DND-41 (cell line): ENCODE data around the gene MEF2D.

ENCODE experiments used
- ATAC-seq: fragments of 200-7000 bp; cut with Tn5 transposase; 3 replicates; pipeline ENCODE4 v1.9.1; 2021; ENCODE audit warnings: low read depth; ENCODE audit not compliant: insufficient read depth
- DNase-seq: peaks from one replicate; pipeline ENCODE4 v3.0.0-alpha.2; 2020
- H2AFZ ChIP-seq: 2 replicates; pipeline ENCODE4 v1.6.0; 2012; ENCODE audit warnings: low read depth, low read length
- H3K27ac ChIP-seq: 2 replicates; pipeline ENCODE4 v1.5.1; 2012; ENCODE audit warnings: low read length, inconsistent platforms
- H3K27me3 ChIP-seq: fragments of 200-600 bp; sonication (generic); 2 replicates; pipeline ENCODE4 v1.6.0; 2012; ENCODE audit warnings: low read length, mild to moderate bottlenecking, inconsistent platforms; ENCODE audit not compliant: insufficient read depth, poor library complexity
- H3K36me3 ChIP-seq: 2 replicates; pipeline ENCODE4 v1.5.1; 2012; ENCODE audit warnings: low read length, inconsistent platforms; ENCODE audit not compliant: insufficient read depth
- H3K4me1 ChIP-seq: 2 replicates; pipeline ENCODE4 v1.5.1; 2012; ENCODE audit warnings: mild to moderate bottlenecking, low read length; ENCODE audit not compliant: insufficient read depth
- H3K4me2 ChIP-seq: 2 replicates; pipeline ENCODE4 v1.6.0; 2012; ENCODE audit warnings: mild to moderate bottlenecking, moderate library complexity, low read length, inconsistent platforms; ENCODE audit not compliant: insufficient read depth
- H3K4me3 ChIP-seq, 2 experiments: fragments of 200-600 bp in 1 of 2; shearing (Covaris generic) in 1 of 2; 2 replicates each; pipeline ENCODE4 v1.5.1; 2012 to 2016; ENCODE audit warnings: inconsistent platforms in 2 of 2, low read length in 2 of 2, mild to moderate bottlenecking in 2 of 2, low read depth in 1 of 2, moderate library complexity in 1 of 2
- H3K79me2 ChIP-seq: 2 replicates; pipeline ENCODE4 v1.6.0; 2012; ENCODE audit warnings: low read length, inconsistent platforms; ENCODE audit not compliant: insufficient read depth
- H3K9ac ChIP-seq: 2 replicates; pipeline ENCODE4 v1.6.0; 2012; ENCODE audit warnings: low read depth, mild to moderate bottlenecking, inconsistent platforms, low read length, moderate library complexity
- H3K9me3 ChIP-seq: 2 replicates; pipeline ENCODE4 v1.5.1; 2012; ENCODE audit warnings: low read length, moderate library complexity, mild to moderate bottlenecking, inconsistent platforms; ENCODE audit not compliant: insufficient read depth, severe bottlenecking
- H4K20me1 ChIP-seq: 2 replicates; pipeline ENCODE4 v1.6.0; 2012; ENCODE audit warnings: low read length; ENCODE audit not compliant: insufficient read depth
- EZH2 ChIP-seq: IDR thresholded peaks from 3 replicates; pipeline ENCODE4 v1.6.1; 2012; ENCODE audit warnings: borderline replicate concordance, low read depth, mild to moderate bottlenecking, moderate library complexity, low read length, inconsistent platforms; ENCODE audit not compliant: severe bottlenecking
- TF ChIP-seq, protein P1 (sequence below): IDR thresholded peaks from 2 replicates; pipeline ENCODE4 v1.5.1; 2012; ENCODE audit warnings: borderline replicate concordance, low read length, moderate library complexity, mild to moderate bottlenecking; ENCODE audit not compliant: poor library complexity, severe bottlenecking; ENCODE audit errors: extremely low read depth

Gene MEF2D

DNA sequence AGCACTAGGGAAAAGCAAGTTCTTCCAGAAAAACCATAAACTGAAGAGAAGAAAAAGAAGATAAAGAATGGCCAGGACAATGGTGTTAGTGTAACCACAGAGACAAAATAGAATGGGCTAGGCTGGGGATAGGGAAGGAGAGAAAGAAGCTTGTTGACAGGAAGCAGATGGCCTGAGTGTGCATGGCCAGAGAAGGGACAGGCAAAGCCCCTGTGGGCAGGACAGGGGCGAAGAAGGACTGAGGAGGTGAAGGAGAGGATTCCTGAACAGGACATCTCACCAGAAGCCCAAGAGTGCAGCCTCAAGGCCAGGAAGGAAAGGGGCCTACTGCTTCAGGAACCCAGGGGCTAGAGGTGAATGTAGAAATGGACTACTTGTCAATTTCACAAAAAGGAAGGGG is 42.5 kb upstream of the MEF2D start:
- no peak for ATAC-seq
- H3K9me3 ChIP-seq, result no peaks in the 10 kb centered on the region

DNA sequence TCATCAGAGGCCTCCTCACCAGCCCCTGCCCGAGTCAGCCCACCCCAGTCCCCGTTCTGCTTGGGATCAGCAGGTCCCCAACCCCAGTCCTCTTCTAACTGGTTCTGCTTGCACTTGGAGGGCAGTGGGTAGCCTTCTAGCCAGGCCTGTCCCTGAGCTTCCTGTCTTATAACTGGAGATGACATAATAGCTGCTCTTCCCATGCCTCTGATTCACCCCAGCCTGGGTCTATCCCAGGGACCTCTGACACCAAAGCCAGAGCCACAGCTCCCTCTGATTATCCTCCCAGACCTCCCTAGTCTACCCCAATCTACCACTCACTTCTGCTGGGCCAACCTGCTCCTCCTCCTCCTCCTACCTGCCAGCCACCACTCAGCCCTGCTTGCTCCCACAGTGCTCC is 40.4 kb upstream of the MEF2D start:
- H3K27ac ChIP-seq, result no peak overlapping the region
- H3K79me2 ChIP-seq, result no peaks in the 10 kb centered on the region
- H3K9ac ChIP-seq, result no peak overlapping the region
- H3K27me3 ChIP-seq, result no peaks in the 10 kb centered on the region
- no peaks in the 10 kb centered on the region for H3K9me3 ChIP-seq
- peaks cover 48% of the 10 kb centered on the region for H3K36me3 ChIP-seq
- no peaks in the 10 kb centered on the region for H3K4me1 ChIP-seq
- TF ChIP-seq, protein P1, sequence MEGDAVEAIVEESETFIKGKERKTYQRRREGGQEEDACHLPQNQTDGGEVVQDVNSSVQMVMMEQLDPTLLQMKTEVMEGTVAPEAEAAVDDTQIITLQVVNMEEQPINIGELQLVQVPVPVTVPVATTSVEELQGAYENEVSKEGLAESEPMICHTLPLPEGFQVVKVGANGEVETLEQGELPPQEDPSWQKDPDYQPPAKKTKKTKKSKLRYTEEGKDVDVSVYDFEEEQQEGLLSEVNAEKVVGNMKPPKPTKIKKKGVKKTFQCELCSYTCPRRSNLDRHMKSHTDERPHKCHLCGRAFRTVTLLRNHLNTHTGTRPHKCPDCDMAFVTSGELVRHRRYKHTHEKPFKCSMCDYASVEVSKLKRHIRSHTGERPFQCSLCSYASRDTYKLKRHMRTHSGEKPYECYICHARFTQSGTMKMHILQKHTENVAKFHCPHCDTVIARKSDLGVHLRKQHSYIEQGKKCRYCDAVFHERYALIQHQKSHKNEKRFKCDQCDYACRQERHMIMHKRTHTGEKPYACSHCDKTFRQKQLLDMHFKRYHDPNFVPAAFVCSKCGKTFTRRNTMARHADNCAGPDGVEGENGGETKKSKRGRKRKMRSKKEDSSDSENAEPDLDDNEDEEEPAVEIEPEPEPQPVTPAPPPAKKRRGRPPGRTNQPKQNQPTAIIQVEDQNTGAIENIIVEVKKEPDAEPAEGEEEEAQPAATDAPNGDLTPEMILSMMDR, result no peak
- TF ChIP-seq EZH2, result no peak
- no peak for DNase-seq
- no peaks in the 10 kb centered on the region for H4K20me1 ChIP-seq
- no peak overlapping the region for H3K4me3 ChIP-seq
- no peak overlapping the region for H3K4me2 ChIP-seq
- ATAC-seq, result no peak
- H2AFZ ChIP-seq, result no peak overlapping the region

More for the DNA sequence above, 42.5 kb upstream of the MEF2D start:
- H3K4me1 ChIP-seq, result no peaks in the 10 kb centered on the region
- H3K36me3 ChIP-seq, result peaks cover 62% of the 10 kb centered on the region
- H2AFZ ChIP-seq, result no peak overlapping the region
- no peak overlapping the region for H3K27ac ChIP-seq
- no peak for TF ChIP-seq EZH2
- TF ChIP-seq, protein P1, result no peak
- H3K4me2 ChIP-seq, result no peak overlapping the region
- H3K9ac ChIP-seq, result no peak overlapping the region
- H4K20me1 ChIP-seq, result no peaks in the 10 kb centered on the region
- H3K27me3 ChIP-seq, result no peaks in the 10 kb centered on the region
- no peaks in the 10 kb centered on the region for H3K79me2 ChIP-seq
- no peak overlapping the region for H3K4me3 ChIP-seq
- DNase-seq, result no peak

GRCh38 chr1:156539818-156540355 is 39.3 kb upstream of the MEF2D start:
- TF ChIP-seq, protein P1, result no peak
- TF ChIP-seq EZH2, result no peak
- H3K9me3 ChIP-seq, result no peaks in the 10 kb centered on the region
- H4K20me1 ChIP-seq, result no peaks in the 10 kb centered on the region
- H3K4me1 ChIP-seq, result no peaks in the 10 kb centered on the region
- H3K4me2 ChIP-seq, result no peak overlapping the region
- no peaks in the 10 kb centered on the region for H3K27me3 ChIP-seq
- DNase-seq (no peak), ATAC-seq (no peak)
- H3K27ac ChIP-seq, result no peak overlapping the region
- H3K36me3 ChIP-seq, result peaks cover 58% of the 10 kb centered on the region
- H3K79me2 ChIP-seq, result no peaks in the 10 kb centered on the region
- H3K9ac ChIP-seq, result no peak overlapping the region
- no peak overlapping the region for H3K4me3 ChIP-seq
- no peak overlapping the region for H2AFZ ChIP-seq
